Dendritic cell treated with granulocyte-macrophage colony-stimulating factor and Interleukin-4, amounts not matched to agents 40 ng/mL and 50 ng/mL, for 4 days (primary cell): ENCODE measurements around the gene NUDCD3.
A peak's percentile ranks its signal among the peaks of the same experiment; 100 is the strongest.
"Not testable (repeated sequence)": the region's sequence is repeated elsewhere in the genome, so short reads cannot be mapped to it uniquely, and the experiment has no call there.

Experiments used
- H3K27ac Mint-ChIP-seq: one replicate; pipeline ENCODE4 v1.8.0; 2022; ENCODE audit warnings: mild to moderate bottlenecking, mixed read lengths
- H3K27me3 Mint-ChIP-seq: one replicate; pipeline ENCODE4 v1.8.0; 2022; ENCODE audit warnings: mild to moderate bottlenecking, mixed read lengths
- H3K36me3 Mint-ChIP-seq: one replicate; pipeline ENCODE4 v1.8.0; 2022; ENCODE audit warnings: low read depth, mixed read lengths
- H3K4me1 Mint-ChIP-seq: one replicate; pipeline ENCODE4 v1.8.0; 2022; ENCODE audit warnings: low read depth, mixed read lengths
- H3K4me3 Mint-ChIP-seq: one replicate; pipeline ENCODE4 v1.8.0; 2022; ENCODE audit warnings: mild to moderate bottlenecking, moderate library complexity, mixed read lengths
- H3K9me3 Mint-ChIP-seq: one replicate; pipeline ENCODE4 v1.8.0; 2022; ENCODE audit warnings: mixed read lengths
- intact Hi-C: fragments of 100-400 bp; cut with micrococcal nuclease; formaldehyde crosslinking; loops from one replicate; pipeline ENCODE4 v1.15.0; 2022

The NUDCD3 gene

DNA sequence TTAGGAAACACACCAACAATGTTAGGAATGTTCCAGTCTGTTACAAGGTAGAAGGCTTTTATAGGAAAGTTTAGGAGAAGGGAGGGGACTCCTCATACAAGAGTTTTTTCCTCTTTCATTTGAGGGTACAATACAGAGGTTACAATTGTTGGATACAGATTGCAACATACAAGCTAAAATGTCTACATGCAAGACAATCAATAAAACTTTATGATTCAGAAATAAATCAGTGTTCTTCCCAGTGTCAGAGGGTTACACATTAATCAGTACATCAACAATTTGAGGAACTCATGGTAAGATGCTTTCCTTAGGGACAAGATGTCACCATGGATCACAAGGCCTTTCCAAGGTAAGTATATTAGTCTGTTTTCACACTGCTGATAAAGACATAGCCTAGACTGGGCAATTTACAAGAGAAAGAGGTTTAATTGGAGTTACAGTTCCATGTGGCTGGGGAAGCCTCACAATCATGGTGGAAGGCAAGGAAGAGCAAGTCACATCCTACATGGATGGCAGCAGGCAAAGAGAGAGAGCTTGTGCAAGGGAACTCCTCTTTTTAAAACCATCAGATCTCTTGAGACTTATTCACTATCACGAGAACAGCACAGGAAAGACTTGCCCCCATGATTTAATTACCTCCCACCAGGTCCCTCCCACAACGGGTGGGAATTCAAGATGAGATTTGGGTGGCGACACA, 16.3 kb upstream of the NUDCD3 start:
- H3K4me1 Mint-ChIP-seq, H3K27ac Mint-ChIP-seq, intact Hi-C loops, H3K4me3 Mint-ChIP-seq, H3K27me3 Mint-ChIP-seq, H3K36me3 Mint-ChIP-seq: not testable (repeated sequence)
- H3K9me3 Mint-ChIP-seq, result peaks cover 17% of the 10 kb centered on the region

DNA sequence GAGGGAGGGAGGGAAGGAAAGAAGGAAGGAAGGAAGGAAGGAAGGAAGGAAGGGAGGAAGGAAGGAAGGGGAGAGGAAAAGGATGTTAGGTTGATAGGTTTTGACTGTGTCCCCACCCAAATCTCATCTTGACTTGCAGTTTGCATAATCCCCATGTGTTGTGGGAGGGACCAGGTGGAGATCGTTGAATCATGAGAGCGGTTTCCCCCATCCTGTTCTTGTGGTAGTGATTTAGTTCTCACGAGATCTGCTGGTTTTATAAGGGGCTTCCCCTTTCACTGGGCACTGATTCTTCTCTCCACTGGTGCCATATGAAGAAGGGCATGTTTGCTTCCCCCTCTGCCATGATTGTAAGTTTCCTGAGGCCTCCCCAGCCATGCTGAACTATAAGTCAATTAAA, 15.1 kb upstream of the NUDCD3 start:
- peaks cover 1% of the 10 kb centered on the region for H3K27me3 Mint-ChIP-seq
- no peak overlapping the region for H3K27ac Mint-ChIP-seq
- H3K4me3 Mint-ChIP-seq, result no peak overlapping the region
- H3K9me3 Mint-ChIP-seq, result peaks cover 17% of the 10 kb centered on the region
- intact Hi-C loops, result no loop called here
- peaks cover 8% of the 10 kb centered on the region for H3K4me1 Mint-ChIP-seq
- H3K36me3 Mint-ChIP-seq, result no peaks in the 10 kb centered on the region

DNA sequence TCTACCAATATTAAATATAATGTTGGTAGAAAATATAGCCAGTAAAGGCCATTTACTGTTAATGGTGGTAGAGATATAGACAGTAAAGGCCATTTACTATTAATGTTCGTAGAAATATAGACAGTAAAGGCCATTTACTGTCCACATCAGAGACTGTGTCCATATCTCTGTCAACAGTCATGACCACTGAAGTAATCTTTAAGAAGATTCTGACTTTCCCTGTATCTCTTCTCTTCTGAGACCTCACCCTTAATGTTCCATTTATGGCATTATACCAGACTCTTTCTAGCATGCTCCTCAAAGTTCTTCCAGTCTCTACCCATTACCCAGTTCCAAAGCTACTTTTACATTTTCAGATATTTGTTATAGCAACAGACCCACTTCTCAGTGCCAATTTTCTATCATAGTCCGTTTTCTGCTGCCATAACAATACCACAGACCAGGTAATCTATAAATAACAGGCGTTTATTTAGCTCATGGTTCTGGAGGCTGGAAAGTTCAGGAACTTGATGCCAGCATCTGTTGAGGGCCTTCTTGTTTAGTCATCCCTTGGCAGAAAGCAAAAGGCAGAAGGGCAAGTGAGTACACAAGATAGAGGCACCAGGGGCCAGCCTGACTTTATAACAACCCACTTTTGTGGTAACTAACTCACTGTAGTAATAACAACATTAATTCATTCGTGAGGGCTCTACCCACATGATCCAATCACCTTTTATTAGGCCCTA, 7.9 kb upstream of the NUDCD3 start:
- no peak overlapping the region for H3K27ac Mint-ChIP-seq
- intact Hi-C loops, result no loop called here
- peaks cover 9% of the 10 kb centered on the region for H3K27me3 Mint-ChIP-seq
- H3K4me1 Mint-ChIP-seq, result no peaks in the 10 kb centered on the region
- no peaks in the 10 kb centered on the region for H3K9me3 Mint-ChIP-seq
- no peaks in the 10 kb centered on the region for H3K36me3 Mint-ChIP-seq
- H3K4me3 Mint-ChIP-seq, result no peak overlapping the region

DNA sequence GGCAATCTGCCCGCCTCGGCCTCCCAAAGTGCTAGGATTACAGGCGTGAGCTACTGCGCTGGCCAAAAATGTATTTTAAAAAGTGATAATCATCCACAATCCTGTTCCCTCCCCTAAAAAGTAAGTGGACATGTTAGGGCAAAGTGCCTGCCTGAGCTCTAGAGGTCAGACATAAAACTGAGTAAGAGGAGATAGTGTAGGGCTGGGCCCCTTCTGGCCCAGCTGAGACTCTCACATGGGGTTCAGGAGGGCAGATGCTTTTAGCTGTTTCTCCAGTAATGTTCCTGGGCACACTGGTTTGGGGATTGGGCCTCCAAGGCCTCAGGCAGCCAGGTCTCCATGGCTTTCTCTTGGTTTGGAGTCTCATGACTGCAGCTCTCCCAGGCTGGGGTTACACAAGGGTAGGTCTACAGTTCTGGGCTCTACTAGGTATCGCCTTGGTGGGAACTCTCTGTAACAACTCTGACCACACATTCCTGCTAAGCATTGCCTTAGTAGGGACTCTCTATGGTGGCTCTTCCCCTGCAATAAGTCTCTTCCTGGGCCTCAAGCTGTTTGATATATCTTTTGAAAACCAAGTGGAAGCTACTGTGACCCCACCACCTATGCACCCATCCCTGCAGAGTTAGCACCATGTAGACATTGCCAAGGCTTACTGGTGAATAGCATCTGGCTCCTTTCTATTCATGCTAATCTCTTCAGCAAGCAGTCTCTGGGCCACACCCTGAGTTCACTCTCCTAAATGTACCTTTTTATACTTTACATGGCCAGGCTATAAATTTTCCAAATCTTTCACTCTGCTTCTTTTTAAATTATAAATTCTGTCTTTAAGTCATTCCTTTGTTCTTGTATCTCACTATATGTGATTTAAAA, 6.9 kb upstream of the NUDCD3 start:
- Mint-ChIP-seq H3K9me3 (no peaks in the 10 kb centered on the region), H3K4me3 (no peak overlapping the region), H3K27me3 (peaks cover 8% of the 10 kb centered on the region), H3K36me3 (no peaks in the 10 kb centered on the region), H3K27ac (no peak overlapping the region), H3K4me1 (no peaks in the 10 kb centered on the region)
- intact Hi-C loops, result no loop called here

DNA sequence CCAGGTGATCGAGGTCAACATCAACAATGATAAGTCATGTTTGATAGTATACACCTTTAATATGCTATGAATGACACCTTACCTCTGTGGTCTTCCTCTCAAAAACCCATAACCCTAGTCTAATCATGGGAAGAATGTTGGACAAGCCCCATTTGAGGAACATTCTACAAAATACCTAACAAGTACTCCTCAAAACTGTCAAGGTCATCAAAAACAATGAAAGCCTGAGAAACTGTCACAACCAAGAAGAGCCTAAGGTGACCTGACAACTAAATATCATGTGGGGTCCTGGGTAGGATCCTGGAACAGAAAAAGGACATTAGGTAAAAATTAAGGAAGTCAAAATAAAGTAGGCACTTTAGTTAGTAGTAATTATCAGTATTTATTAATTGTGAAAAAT, 5.9 kb upstream of the NUDCD3 start:
- Mint-ChIP-seq H3K4me1 (no peaks in the 10 kb centered on the region), H3K9me3 (no peaks in the 10 kb centered on the region), H3K4me3 (no peak overlapping the region), H3K27ac (no peak overlapping the region), H3K27me3 (peaks cover 8% of the 10 kb centered on the region), H3K36me3 (no peaks in the 10 kb centered on the region)
- intact Hi-C loops, result no loop called here

DNA sequence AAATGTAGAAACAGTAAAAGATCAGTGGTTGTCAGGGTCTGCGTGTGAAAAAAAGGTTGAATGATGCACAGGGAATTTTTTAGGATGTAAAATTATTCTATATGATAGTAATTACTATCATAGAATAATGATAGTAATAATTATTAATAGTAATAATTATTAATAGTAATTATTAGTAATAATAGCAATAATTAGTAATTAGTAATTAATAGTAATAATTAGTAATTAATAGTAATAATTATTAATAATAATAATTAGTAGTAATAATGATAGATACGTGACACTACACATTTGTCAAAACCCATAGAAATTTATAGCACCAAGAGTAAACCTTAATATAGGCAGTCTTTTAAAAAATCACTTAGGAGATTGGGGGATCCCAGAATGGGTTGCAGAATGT, 4.5 kb upstream of the NUDCD3 start:
- H3K27ac Mint-ChIP-seq, result no peak overlapping the region
- H3K36me3 Mint-ChIP-seq, result peaks cover 11% of the 10 kb centered on the region
- intact Hi-C loops, result loop anchor here (5.0 kb wide), 3 partner anchors 72 to 352 kb away; partner anchors contain the start of genes H2AZ2 and PPIA
- H3K27me3 Mint-ChIP-seq, result peaks cover 8% of the 10 kb centered on the region
- no peaks in the 10 kb centered on the region for H3K9me3 Mint-ChIP-seq
- H3K4me1 Mint-ChIP-seq, result peaks cover 9% of the 10 kb centered on the region
- no peak overlapping the region for H3K4me3 Mint-ChIP-seq

DNA sequence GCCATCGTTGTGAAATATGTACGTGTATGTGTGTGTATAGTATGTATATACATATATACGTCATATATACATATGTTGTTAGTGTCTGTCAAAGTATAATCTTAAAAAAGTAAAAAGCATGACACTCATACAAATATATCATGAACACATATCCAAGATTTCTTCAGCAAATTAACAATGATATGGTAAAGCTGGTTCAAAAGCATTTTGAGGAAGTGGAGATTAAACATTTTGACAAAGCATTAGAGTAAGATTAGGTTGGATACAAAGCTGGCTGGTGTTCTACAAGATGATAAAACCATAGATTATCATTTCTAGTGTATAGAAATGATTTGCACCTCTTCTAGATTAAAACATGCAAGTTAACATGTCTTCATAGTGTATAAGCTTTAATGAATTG, 771 bp upstream of the NUDCD3 start:
- H3K36me3 Mint-ChIP-seq, result peaks cover 17% of the 10 kb centered on the region
- H3K27me3 Mint-ChIP-seq, result peaks cover 6% of the 10 kb centered on the region
- H3K9me3 Mint-ChIP-seq, result no peaks in the 10 kb centered on the region
- peaks cover 43% of the 10 kb centered on the region for H3K4me1 Mint-ChIP-seq
- intact Hi-C loops, result loop anchor here (5.0 kb wide), 3 partner anchors 76 to 356 kb away; partner anchors contain the start of genes H2AZ2 and PPIA
- peak overlapping the region; percentile 95 for H3K4me3 Mint-ChIP-seq
- peak overlapping the region; percentile 90 for H3K27ac Mint-ChIP-seq

DNA sequence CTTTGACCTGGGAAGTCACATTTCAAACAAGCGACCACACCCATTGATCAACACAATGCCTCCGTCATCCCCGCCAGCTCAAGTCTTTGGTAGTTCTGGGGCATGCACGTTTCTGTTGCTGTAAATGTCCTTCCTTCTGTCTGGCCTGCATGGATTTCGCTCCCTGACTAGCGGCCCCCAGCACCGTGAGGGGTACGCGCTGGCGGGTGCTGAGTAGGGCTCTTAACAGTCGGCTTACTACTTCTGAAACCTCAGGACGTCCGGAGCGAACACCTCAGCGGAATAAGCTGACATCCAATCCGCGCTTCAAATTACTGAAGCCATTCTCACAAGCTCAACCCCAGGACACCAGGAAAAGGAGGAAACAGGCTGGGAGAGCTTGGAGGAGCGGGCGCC, 505 bp downstream of the NUDCD3 start:
- Mint-ChIP-seq H3K4me1 (peaks cover 52% of the 10 kb centered on the region), H3K27ac (peak overlapping the region; percentile 90), H3K27me3 (no peaks in the 10 kb centered on the region), H3K4me3 (peak overlapping the region; percentile 95), H3K36me3 (peaks cover 28% of the 10 kb centered on the region), H3K9me3 (no peaks in the 10 kb centered on the region)
- intact Hi-C loops, result loop anchor here (5.0 kb wide), 3 partner anchors 77 to 357 kb away; partner anchors contain the start of genes H2AZ2 and PPIA

DNA sequence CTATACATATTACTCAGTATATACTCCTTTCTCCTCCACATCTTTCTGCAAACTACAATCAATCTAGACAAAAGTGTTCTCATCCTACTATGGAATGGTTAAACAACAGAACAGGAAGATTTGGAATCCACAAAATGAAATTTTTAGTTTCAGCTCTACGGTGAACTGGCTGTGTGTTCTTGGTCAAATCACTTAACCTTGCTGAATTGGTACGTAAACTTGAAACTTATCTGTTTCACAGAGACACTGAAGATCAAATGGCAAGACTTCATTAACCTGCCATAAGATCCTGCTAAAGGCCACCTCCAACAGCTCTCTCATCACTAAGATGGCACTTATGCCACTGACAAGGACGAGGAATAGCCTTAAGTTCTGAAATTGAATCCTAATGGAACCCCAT, 1.5 kb downstream of the NUDCD3 start:
- peaks cover 58% of the 10 kb centered on the region for H3K4me1 Mint-ChIP-seq
- no peak overlapping the region for H3K27ac Mint-ChIP-seq
- H3K9me3 Mint-ChIP-seq, result peaks cover 3% of the 10 kb centered on the region
- intact Hi-C loops, result no loop called here
- peaks cover 38% of the 10 kb centered on the region for H3K36me3 Mint-ChIP-seq
- no peak overlapping the region for H3K4me3 Mint-ChIP-seq
- no peaks in the 10 kb centered on the region for H3K27me3 Mint-ChIP-seq

DNA sequence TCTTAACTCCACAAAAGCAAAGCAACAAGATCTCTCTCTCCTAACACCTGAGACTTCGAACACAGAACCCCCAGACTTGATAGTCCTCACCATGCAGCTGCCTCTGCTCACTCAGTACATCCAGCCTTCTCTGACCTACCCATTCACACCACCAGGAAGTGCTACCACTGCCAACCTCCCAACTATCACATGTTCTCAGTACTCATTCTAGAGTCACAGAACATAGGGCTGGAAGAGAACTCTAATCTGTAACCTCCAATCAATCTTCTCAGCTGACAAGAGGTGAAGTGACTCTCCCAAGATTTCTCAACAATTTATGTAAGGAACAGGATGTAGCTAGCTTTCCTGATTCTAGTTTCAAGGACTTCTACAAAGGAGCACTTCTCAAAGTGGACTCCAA, 3.8 kb downstream of the NUDCD3 start:
- H3K4me3 Mint-ChIP-seq, result no peak overlapping the region
- H3K4me1 Mint-ChIP-seq, result peaks cover 58% of the 10 kb centered on the region
- no peak overlapping the region for H3K27ac Mint-ChIP-seq
- peaks cover 19% of the 10 kb centered on the region for H3K9me3 Mint-ChIP-seq
- peaks cover 60% of the 10 kb centered on the region for H3K36me3 Mint-ChIP-seq
- intact Hi-C loops, result no loop called here
- H3K27me3 Mint-ChIP-seq, result no peaks in the 10 kb centered on the region

DNA sequence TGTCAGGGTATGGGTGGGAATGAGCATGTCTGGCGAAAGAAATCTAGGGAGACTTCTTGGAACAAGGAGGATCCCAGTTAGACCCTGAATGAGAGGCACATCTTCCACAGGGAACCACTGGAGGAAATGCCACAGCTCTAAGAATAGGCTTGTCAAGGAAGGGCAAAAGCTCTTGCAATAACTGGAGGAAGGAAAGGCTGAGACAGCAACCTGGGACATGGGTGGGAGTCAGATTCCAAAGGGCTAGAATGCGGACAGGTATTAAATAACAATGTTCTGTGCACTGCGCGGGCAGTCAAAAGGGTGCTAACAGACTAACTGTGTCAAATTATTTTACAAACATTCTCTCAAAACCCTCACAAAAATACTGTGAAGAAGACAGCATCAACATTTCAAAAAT, 4.5 kb downstream of the NUDCD3 start:
- intact Hi-C loops, result no loop called here
- no peaks in the 10 kb centered on the region for H3K27me3 Mint-ChIP-seq
- no peak overlapping the region for H3K4me3 Mint-ChIP-seq
- H3K4me1 Mint-ChIP-seq, result peaks cover 55% of the 10 kb centered on the region
- H3K9me3 Mint-ChIP-seq, result peaks cover 19% of the 10 kb centered on the region
- peaks cover 66% of the 10 kb centered on the region for H3K36me3 Mint-ChIP-seq
- H3K27ac Mint-ChIP-seq, result no peak overlapping the region

DNA sequence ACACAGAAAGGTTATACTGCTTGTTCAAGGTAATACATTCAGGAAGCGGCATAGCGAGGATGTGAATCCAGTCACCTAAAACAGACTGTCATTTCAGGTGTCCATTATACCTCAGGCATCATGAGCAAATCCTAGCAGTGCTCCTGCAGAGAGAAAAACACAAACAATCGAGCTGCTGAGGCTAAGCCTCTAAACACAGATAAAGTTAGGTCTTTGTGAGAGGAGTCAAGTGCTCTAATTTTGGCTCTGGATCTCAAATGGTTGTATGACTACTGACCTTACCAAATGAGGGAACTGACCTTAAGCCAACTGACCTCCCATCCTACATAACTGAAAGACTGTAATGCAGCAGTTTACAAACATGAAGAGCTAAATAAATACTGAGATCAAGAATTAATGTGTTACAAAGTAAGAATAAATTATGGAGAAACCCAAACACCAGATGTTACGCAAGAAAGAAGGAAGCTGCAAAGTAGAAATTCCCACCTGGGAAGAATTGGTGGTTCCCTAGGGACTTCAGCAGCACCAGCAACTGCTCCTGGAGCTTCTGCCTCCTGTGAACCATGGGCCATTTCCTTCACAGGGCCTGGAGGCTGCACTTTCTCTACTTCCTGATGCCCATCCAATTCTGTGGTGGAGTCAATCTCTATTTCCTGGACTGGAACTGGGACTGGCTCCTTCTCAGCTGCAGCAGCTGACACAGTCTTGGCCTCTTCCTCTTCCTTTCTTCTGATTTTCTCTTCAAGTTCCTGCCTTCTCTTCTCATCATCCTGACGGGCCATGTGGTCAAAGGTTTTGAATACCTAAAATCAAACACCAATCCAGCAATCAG, 5.8 kb downstream of the NUDCD3 start:
- Mint-ChIP-seq H3K27ac (no peak overlapping the region), H3K27me3 (no peaks in the 10 kb centered on the region), H3K4me1 (peaks cover 46% of the 10 kb centered on the region), H3K36me3 (peaks cover 66% of the 10 kb centered on the region), H3K4me3 (no peak overlapping the region), H3K9me3 (peaks cover 19% of the 10 kb centered on the region)
- intact Hi-C loops, result no loop called here
